GM12872 (cell line): ENCODE measurements around the gene MYO15B.

Source experiments
- TF ChIP-seq, protein P1 (sequence below): IDR thresholded peaks from 3 replicates; pipeline ENCODE4 v1.5.1; 2011; ENCODE audit warnings: low read depth, mild to moderate bottlenecking, low read length, moderate library complexity; ENCODE audit not compliant: insufficient read depth

Gene MYO15B

DNA sequence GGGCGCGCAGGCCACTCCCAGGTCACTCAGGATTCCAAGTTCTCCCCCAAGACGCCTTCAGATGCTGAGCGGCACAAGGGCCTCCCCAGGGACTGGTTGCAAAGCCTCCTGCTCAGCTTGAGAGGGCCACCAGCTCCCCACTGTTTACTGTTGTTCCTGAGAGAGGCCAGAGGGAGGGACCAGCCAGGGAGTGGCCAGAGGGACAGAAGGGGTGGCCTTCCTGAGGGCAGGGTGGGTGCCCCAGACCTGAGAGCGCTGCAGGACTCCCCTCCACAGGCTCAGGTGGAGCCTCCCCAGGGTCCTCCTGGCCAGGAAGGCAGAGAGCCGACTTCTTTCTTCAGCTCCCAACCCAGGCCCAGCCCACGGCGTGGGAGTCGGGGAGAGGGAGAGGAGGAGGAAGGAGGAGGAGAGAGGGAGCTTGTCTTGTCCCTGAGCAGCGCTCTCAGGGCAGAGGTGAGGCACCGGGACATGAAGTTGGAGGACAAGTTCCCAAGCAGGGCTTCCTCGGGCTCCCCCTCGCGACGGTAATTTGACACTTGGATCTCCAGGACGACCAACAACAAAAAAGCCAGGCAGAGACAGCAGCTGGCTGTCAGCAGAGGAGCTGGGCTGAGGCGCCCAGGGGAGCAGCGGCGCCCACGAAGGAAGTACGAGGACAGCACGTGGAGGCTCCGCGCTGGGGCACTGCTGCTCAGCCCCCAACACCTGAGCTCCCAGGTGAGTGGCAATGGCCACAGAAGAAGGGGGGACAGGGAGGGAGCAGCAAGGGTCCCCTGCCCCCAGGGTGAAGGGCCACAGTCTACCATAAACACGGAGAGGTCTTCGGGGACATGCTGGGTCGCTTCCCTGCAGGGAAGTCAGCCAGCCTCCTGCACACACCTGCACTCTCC lies 46.1 kb downstream of the MYO15B start:
- TF ChIP-seq, protein P1, sequence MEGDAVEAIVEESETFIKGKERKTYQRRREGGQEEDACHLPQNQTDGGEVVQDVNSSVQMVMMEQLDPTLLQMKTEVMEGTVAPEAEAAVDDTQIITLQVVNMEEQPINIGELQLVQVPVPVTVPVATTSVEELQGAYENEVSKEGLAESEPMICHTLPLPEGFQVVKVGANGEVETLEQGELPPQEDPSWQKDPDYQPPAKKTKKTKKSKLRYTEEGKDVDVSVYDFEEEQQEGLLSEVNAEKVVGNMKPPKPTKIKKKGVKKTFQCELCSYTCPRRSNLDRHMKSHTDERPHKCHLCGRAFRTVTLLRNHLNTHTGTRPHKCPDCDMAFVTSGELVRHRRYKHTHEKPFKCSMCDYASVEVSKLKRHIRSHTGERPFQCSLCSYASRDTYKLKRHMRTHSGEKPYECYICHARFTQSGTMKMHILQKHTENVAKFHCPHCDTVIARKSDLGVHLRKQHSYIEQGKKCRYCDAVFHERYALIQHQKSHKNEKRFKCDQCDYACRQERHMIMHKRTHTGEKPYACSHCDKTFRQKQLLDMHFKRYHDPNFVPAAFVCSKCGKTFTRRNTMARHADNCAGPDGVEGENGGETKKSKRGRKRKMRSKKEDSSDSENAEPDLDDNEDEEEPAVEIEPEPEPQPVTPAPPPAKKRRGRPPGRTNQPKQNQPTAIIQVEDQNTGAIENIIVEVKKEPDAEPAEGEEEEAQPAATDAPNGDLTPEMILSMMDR: peak; percentile 70

DNA sequence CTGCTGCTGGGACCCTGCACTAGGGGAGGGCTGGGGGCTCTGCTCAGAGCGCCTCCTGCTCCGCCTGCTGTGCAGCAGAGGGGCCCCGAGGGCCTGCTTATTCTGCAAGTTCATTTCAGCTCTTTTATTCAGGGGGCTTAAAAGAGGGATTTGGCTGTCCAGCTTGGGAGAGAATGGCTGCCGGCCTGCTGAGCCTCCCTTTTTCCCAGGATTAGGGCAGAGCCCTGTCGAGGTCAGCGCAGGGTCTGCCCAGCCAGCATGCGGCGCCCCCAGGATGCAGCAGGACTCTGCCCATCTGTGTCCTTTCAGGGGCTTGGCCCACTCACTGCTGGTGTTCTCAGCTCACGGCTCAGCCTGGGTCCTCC lies 46.8 kb downstream of the MYO15B start:
- TF ChIP-seq, protein P1: no peak

DNA sequence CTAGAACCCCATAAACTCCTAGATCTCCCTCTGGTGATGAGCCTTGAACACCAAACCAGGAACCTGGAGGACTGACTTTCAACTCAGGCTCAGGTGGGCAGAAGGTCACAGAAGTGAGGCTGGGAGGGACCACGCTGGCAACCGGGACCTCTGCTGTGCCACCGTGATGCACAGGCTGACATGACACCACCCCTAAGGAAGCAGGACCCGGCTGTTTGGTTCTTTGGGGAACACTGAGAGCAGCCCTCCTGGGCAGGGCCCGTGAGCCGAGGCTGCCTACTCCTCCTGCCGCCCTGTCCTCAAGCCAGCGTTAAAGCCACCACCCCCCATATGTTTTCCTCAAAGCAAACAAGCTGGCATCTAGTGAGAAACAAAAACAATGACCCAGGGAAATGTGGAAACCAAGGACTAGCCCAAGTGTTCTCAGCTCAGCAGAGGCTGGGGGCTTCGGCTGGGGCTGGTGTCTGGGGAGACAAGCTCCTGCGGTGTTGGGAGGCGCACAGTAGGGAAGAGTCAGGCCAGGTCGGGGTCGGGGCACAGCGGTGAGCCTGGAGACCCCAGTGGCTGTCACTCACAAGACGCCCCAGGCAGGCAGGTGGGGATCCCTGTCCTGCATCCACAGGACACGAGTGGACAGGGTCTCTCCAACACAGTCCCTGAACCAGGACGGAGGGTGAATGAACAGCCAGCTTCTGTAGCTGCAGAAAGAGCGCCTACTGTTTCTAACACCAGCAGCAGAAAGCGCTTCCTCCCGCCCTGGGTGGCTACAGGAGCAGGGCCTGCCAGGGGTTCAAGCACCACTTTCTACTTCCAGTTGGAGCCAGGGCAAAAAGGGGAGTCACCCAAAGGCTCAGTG lies 47.4 kb downstream of the MYO15B start:
- TF ChIP-seq, protein P1: no peak

DNA sequence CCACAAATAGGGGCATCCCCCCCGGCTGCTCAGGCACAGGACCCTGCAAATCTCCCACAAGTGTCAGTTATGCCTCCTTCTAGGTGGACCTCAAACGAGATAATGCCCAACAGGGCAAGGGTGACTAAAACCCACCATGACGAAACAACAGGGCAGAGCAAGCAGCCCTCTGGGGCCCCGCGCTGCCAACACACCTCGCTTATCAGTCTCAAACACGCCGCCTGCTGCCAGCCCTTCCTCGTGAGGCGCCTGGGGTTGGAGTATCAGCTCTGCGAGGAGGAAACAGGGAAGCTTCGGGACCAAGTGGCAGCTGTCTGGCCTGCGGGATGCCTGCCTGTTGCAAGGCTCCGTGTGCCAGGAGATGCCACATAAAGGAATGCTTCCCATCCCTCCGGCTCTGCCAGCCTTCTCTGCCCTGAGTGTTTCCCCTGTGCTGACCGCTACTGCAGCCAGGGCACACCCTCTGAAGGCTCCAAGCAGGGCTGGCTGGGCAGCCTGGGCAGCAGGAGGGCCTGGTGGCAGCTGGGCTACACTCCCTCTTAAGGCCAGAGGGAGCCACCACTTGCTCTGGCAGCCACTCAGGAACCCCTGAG lies 48.1 kb downstream of the MYO15B start:
- TF ChIP-seq, protein P1: no peak

DNA sequence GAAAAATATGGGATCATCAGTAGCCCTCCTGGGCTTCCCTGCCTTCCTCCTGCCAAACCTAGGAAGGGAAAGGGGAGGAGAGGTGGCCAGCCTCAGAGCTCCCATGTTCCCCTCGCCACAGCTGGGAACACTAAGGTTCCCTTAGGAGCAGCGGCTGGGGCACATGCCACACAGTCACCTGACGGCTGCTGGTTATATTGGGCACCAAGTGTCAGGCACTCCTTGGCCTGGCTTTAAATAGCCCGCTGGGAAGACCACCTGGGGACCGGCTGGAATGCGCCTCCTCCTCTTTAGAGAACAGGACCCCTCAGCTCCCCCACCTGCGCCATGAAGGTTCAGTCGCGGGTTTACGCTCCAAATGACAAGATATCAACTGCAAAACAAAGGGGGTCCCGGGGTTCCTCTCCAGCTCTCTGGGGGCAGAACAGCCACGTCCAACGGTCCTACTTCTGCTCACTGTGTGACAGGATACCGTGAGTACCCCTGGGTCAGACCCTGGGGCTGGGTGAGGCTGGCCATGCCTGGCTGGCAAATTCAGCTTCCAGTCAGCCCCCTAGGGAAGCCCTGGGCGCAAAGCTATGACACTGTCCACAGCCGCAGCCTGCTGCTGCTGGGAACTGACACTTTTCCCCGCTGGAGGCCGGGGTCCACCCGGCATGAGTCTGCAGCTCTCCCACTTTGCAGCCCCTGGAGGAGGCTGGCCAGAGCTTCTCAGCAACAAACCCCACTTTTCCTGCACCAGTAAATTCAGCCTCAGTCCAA lies 49.0 kb downstream of the MYO15B start:
- TF ChIP-seq, protein P1: no peak

DNA sequence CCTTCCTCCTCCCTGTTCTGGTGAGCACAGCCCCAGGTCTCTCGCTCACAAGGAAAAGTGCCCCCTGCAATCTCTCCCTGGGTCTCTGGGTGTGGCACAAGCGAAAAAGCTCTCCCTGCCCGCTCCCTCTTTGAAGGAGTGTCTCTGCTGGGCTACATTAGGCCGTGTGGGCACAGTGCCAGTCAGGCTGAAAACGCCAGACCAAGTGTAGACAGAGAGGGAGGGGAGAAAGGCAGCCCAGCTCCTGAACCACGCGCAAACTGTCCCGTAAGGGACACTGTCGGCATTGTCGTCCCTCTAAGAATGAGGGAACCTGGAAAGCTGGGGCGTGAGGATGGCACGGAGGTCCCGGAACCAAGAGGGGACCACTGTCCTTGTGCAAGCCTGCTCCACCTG lies 49.5 kb downstream of the MYO15B start:
- TF ChIP-seq, protein P1: no peak
